ENCODE measurements around the gene TUFM. TPM values are rescaled to one million over a fixed set of nuclear protein-coding genes. Genes with fewer than 3 reads are reported as not detected.

TUFM gene
- total and polyA plus RNA-seq, 2 of the 8 experiments (the other 6 are each of a cell fraction or from before 2014, with no cell fraction given): 216 to 249 TPM

DNA sequence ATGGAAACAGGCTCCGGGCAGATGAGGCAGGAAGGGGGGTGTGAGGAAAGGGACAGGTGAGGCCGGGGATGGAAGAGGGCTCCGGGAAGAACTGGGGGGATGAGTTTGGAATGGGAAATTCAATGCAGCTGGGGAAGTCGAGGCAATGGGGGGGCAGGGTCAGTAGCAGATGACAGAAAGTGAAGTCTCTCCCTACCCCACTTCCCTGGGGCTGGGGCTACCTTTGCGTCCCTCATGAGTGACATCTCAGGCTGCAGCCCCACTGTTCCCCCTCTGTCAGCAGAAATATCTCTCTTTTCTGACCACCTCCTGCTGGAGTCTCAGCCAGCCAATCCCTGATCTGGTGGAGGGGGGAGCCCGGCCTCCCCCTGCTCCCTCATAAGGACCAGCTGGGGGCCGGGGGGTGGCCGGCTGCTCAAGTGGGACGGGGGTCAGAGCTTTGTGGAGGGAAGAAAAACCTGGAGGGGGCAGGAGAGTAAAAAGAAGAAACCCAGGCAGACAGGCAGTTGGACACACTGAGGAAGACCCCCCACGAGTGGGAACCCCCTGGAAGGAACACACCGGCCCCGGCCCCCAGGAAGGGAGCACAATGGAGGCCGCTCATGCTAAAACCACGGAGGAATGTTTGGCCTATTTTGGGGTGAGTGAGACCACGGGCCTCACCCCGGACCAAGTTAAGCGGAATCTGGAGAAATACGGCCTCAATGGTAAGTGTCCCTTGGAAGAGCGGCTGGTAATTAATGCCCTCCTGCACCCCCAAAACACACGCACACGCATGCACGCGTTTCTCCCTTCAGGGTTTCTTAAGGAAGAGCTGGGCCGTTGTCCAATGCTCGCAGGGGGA is 32.2 kb upstream of the TUFM start, which contains the start of gene ATP2A1 (continued):
- TF ChIP-seq HDAC2 (IDR thresholded peaks at IDR 0.05; ENCODE audit: borderline replicate concordance in 1 of 2, low read depth in 2 of 2, low read length in 2 of 2) (no peak), TBP (IDR thresholded peaks at IDR 0.05; ENCODE audit: low read depth, low read length) (no peak)

Data from H1 (cell line).